Activated CD4-positive, CD25-positive, alpha-beta regulatory T cell treated with anti-CD3 and anti-CD28 coated beads, Interleukin-2, amount 50 U/mL, for 72 hours (primary cell): Measurements from ENCODE around the gene SMIM29.

Experiments
- DNase-seq: peaks from one replicate; pipeline ENCODE4 v3.0.0; 2021

The SMIM29 gene

DNA sequence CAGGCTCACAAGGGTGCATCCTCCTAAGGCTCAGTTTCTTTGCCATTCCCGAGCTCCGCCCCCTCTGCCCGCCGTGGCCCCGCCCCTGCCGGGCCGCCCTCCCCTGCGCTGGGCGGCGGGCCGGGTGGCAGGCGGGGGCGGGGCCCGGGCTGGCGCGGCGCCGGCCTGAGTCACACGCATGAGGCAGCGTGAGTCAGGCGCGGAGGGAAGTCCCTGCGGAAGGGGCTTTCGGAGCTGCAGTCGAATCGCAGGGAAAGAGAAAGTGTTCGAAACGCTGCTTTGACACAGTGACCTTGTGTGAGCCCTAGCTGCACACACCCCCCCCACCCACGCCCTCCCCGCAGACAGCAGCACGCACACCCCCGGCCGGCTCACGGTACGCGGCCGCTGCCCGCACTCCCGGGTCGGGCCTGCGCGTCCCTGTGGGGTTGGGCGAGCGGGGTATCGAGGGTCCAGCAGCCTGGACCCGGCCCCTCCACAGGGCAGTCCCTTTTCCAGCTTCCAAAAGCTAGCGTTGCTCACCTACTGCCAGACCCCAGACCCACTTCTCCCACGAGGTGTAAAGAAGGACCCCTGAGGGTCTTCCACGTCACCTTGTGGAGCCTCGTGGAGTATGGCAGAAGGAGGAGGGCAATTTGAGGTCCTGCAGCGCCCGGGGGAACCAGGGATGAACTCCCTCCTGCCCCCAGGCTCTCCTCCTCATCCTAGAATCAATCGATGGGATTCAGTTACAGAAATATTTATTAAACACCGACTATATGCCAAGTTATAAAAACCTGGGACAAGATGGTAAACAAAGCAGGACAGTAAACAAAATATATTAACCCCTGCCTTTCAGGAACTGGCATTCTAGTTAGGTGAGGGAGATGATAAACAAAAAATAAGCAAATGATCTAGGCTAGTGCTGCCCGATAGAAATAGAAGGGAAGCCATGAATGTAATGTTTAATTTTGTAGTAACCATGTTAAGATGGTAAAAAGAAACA is 24.6 kb downstream of the SMIM29 start:
- peak; percentile 91 for DNase-seq

DNA sequence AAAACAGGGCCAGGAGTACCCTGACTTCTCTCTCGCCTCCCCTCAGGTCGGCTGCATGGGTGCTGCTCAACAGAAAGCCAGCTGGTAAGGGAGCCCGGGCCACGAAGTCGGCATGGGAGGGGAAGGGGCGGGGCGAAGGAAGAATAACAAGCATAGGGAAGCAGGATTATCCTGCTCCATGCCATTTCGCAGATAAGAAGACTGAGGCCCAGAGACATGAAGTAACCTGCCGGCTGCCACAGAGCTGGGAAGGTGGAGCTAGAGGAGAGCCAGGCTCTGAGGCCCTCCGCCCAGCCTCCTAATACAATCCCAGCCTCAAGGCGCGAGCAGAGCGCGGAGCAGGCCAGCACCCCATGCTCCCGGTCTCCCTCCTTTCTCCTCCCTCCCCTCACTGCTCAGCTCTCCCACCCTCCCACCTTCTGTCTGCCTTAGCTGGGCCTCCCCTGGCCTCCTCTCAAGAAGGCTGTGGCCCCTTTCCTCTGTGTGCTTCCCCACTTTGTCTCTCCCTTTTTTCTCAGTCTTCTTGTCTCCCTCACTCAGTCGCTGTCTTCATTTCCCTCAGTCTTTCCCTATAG is 25.3 kb downstream of the SMIM29 start:
- no peak for DNase-seq

DNA sequence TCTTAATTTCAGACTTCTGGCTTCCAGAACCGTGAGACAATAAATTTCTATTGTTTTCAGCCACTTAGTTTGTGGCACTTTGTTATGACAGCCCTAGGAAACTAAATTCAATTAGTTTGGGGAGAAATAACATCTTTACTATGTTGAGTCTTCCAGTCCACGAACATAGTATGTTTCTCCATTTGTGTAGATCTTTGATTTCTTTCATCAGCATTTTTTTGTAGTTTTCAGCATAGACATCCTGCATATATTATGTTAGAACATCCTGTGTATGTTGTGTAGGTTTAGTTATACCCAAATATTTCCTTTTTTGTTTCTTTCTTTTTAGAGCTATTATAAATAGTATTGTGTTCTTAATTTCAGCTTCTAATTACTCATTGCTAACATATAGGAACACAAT is 30.1 kb downstream of the SMIM29 start:
- no peak for DNase-seq

DNA sequence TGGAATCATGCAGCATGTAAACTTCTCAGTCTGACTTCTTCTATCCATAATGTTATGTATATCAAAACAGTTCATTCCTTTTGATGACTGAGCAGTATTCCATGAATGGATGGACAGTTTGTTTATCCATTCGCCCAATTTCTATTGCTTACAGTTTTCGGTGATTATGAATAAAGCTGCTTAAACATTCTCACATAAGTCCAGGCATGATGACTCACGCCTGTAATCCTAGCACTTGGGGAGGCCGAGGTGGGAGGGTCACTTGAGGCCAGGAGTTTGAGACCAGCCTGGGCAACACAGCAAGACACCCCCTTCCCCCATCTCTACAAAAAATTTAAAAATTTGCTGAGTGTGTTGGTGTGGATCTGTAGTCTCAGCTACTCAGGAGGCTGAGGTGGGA is 35.0 kb downstream of the SMIM29 start:
- DNase-seq, result no peak

DNA sequence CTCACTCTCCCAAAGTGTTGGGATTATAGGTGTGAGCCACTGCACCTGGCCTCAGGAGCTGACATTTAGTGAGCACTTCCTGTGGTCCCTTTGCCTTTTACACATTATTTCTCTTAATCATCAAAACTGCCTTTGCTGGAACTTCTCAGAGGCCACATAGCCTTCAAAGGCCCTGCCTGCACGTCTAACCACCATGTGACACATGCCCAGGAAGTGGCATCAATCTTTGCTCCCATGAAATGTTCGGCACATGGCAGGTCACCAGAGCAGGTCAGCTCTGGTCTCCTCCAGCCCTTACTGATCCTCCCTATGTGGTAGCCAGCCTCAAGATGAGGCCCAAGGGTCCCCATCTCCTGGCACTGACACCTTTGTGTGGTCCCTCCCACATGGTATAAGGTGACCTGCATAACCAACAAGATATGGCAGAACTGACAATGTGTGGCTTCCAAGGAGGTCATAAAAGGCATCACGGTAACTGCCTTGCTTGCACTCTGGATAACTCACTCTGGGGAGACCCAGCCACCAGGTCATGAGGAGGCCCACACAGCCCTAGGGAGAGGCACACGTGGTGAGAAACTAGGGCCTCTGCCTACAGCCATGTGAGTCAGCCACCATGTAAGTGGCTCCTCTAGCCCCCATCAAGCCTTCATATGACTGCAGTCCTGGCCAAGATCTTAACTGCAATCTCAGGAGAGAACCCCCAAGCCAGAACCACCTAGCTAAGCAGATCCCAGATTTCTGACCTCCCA is 40.9 kb downstream of the SMIM29 start:
- DNase-seq, result no peak

DNA sequence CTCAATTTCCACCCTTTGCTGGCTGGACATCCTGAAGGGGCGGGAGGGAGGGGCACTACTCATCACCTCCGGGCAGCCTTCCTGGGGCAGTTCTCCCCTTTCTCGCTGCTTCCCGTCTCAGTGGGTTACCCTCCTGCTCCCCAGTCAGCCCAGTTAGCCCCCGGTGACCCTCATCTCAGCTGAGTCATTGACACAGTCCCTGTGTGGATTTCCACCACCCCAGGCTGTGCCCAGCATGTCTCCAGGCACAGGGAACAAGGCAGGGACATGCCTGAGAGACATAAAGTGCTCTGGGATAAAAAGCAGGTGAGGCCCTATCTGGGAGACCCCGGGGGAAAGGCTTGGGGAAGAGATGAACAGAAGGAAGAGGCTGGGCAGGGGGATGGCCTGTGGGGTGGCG is 42.1 kb downstream of the SMIM29 start:
- no peak for DNase-seq

DNA sequence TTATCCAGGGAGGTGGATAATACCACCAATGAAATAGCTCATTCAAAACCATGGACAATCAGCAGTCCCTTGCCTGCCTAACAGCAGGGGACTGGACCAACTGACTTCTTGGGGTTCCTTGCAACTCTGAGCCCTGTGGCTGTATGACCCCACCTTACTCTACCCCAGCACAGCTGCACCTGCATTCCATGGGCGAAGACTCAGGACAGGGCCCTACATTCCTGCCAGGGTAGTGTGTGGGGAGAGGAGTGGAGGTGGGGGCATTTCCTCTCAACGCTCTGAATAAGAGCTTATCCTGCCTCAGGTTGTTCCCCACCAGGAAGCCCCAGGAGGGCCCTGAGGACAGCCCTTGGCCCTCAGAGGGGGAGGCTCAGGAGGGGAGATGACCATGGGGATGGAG is 42.9 kb downstream of the SMIM29 start:
- DNase-seq, result no peak

DNA sequence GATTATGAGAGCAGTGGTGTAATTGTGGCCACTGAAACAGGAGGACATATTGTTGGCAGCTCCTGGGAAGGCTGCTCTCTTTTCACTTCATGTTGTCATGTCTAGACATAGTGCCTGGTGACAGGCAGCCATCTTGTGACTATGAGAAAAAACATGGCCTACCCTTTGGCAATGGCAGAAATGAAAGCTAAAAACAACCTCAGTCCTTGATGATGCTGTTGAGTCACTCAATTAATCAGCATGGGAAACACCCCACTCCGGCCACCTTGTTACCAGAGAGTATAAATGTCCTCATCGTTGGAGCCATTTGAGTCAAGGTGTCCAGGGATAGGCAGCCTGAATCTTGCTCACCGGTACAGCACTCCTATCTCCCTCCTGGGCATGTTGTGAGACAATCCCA is 43.3 kb downstream of the SMIM29 start:
- DNase-seq, result no peak

DNA sequence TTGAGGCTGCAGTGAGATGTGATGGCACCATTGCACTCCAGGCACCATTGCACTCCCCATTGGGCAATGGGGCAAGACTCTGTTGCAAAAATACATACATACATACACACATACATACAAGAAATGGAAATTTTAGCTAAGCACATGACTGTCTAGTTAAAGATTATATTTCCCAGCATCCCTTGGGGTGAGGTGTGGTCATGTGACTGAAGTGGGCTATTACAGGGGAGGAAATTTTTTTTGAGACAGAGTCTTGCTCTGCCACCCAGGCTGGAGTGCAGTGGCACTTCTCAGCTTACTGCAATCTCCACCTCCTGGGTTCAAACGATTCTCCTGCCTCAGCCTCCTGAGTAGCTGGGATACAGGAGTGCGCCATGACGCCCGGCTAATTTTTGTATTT is 44.1 kb downstream of the SMIM29 start:
- DNase-seq, result no peak

DNA sequence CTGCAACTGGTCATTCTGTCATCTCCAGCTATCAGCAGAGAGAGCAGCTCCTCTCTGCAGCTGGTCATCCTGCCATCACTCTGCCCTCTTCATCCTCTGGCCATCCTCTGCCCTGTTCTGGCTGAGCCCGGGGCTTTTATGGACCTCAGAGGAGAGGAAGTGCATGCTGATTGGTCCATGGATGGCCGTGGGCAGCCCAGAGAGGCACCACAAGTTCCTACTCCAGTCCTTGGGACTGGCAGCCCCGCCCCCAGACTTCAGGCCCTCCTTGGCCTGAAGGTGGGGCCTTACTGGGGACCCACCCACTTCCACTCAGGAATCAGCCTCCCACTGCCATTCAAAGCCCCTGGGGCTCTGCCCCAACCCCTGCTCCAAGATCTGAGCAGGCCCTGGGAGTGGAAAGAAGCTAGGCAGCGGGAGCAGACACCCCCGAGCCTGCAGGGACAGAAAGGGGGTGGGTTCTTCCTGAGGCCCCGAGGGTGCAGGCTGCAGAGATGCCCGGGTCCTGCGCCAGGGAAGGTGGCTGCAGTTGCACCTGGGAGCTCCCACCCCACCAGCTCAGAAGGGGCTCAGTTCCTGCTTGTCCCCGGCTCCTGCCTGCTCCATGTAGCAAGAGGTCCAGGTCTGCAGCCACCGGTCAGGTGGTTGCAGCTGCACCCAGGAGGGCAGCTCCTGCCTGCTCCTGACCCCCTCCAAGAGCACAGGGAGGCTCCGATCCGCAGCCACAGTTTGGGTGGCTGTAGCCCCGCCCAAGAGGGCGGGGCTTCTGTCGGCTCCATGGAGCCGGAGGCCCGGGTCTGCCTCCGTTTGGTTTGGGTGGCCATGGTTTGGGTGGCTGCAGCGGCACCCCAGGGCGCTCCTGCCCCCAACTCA is 46.2 kb downstream of the SMIM29 start:
- DNase-seq, result no peak

DNA sequence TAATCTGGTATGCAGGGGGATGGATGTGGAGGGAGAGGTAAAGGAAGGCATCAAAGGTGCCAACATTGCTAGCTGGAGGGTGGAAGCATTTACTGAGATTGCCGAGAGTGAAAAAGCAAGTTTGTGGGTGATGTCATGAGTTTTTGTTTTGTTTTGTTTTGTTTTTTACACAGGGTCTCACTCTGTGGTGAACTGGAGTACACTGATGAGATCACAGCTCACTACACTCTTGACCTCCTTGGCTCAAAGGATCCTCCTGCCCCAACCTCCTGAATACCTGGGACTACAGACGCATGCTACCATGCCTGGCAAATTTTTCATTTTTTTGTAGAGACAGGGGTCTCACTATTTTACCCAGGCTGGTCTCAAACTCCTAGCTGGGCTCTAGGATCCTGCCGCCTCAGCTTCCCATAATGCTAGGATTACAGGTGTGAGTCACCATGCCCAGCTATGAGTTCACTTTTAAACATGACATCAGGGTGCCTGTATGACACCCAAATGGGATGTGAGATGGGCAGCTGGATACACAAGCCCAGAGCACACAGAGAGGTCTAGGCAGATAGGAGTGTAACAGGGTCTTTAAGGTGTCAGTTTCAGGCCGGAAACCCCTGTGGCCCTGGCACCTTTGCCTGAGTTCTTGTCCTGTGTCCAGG is 47.2 kb downstream of the SMIM29 start:
- no peak for DNase-seq

DNA sequence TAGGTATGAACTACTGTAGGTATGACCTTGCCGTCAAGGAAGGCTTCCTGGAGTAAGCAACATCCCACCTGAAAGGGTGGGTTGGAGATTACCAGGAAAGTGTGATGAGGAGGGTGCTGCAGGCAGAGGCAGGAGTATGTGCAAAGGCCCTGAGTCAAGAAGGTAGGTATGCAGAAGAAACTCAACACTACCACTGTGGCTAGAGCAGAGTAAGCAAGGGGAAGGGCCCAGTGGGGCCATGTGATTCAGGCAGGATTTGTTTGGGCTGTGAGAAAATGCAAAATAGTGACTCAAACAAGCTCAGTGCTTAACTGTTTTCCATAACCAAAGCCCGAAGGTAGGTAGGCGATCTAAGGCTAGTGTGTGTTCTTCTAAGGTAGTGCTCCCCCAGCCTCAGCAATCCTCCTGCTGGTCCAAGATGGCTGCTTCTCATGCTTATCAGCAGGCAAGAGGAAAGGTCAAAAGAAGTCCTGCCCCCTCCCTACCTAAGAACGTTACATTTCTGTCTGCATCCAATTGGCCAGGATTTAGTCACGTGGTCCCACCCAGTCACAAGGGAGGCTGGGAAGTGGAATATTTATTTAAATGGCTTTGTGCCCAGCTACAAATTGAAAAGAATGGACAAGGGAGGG is 48.4 kb downstream of the SMIM29 start:
- no peak for DNase-seq

DNA sequence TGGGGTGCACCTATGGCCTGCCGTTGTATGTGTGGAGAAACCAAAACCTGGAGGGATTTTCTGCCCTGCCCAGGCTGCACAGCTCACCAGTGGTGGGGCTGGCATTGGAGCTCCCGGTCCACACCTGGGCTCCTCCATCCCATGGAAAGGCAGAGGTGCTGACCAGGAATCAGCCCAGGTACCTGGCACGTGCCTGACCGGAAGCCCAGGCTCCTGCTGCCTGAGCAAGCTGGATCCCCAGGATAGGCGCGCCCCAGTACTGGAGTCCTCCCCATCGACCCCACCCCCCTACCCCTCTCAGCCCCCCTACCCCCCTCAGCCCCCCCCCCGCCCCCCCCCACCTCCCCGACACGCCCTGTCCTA is 52.0 kb downstream of the SMIM29 start:
- DNase-seq, result no peak
